ENCODE results near the gene RGS10.

The RGS10 gene

GRCh38 chr10:119489991-119490326 is 52.6 kb downstream of the RGS10 start:
- no peak overlapping the region for H3K9ac ChIP-seq (ENCODE audit: low read depth in 1 of 2, low read length in 2 of 2)
- peak overlapping the region; percentile 4 to 65 for H3K4me3 ChIP-seq (ENCODE audit: low read length in 2 of 2)

GRCh38 chr10:119488675-119489074 is 53.8 kb downstream of the RGS10 start:
- Histone ChIP-seq H3K9ac (ENCODE audit: low read depth in 1 of 2, low read length in 2 of 2) (no peak overlapping the region), H3K4me3 (ENCODE audit: low read length in 2 of 2) (no peak overlapping the region), H3K9me3 (ENCODE audit: control insufficient read depth in 2 of 2, low read length in 2 of 2) (no peaks in the 10 kb centered on the region), H3K27ac (ENCODE audit: low read depth in 2 of 2, low read length in 2 of 2) (no peak overlapping the region), H3K4me1 (ENCODE audit: control insufficient read depth in 2 of 2, insufficient read depth in 2 of 2, low read length in 2 of 2) (peaks cover 0 to 8% of the 10 kb centered on the region in 2 donors), H3K27me3 (ENCODE audit: control insufficient read depth in 2 of 2, insufficient read depth in 2 of 2, low read length in 2 of 2) (no peaks in the 10 kb centered on the region), H3K36me3 (ENCODE audit: control insufficient read depth in 2 of 2, insufficient read depth in 2 of 2, low read length in 2 of 2) (no peaks in the 10 kb centered on the region)

More at GRCh38 chr10:119489991-119490326, 52.6 kb downstream of the RGS10 start:
- peaks cover 4 to 8% of the 10 kb centered on the region in 2 donors for H3K4me1 ChIP-seq (ENCODE audit: control insufficient read depth in 2 of 2, insufficient read depth in 2 of 2, low read length in 2 of 2)
- no peaks in the 10 kb centered on the region for H3K27me3 ChIP-seq (ENCODE audit: control insufficient read depth in 2 of 2, insufficient read depth in 2 of 2, low read length in 2 of 2)
- peak overlapping the region in 1 of 2 donors; percentile 9 for H3K27ac ChIP-seq (ENCODE audit: low read depth in 2 of 2, low read length in 2 of 2)
- no peaks in the 10 kb centered on the region for H3K9me3 ChIP-seq (ENCODE audit: control insufficient read depth in 2 of 2, low read length in 2 of 2)
- H3K36me3 ChIP-seq (ENCODE audit: control insufficient read depth in 2 of 2, insufficient read depth in 2 of 2, low read length in 2 of 2) = no peaks in the 10 kb centered on the region

DNA sequence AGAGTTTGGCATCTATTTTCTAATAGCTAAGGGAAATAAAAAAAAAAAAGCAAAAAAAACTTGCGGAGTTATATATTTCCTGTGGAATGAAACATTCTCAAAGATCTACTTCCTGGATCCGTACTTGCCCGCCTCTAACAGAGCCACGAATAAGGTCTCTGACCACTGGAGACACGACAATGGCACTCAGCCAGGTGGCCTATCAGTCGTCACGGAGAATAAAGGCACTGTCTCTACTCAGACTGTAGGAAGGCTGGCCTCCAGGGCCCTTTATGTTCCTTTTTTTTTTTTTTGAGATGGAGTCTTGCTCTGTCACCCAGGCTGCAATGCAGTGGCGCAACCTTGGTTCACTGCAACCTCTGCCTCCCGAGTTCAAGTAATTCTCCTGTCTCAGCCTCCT is 58.7 kb downstream of the RGS10 start:
- Histone ChIP-seq H3K36me3 (ENCODE audit: control insufficient read depth in 2 of 2, insufficient read depth in 2 of 2, low read length in 2 of 2) (no peaks in the 10 kb centered on the region), H3K4me3 (ENCODE audit: low read length in 2 of 2) (no peak overlapping the region), H3K27me3 (ENCODE audit: control insufficient read depth in 2 of 2, insufficient read depth in 2 of 2, low read length in 2 of 2) (no peaks in the 10 kb centered on the region), H3K9ac (ENCODE audit: low read depth in 1 of 2, low read length in 2 of 2) (no peak overlapping the region), H3K9me3 (ENCODE audit: control insufficient read depth in 2 of 2, low read length in 2 of 2) (no peaks in the 10 kb centered on the region), H3K4me1 (ENCODE audit: control insufficient read depth in 2 of 2, insufficient read depth in 2 of 2, low read length in 2 of 2) (peaks cover 0 to 3% of the 10 kb centered on the region in 2 donors), H3K27ac (ENCODE audit: low read depth in 2 of 2, low read length in 2 of 2) (no peak overlapping the region)

GRCh38 chr10:119483001-119483400 is 59.5 kb downstream of the RGS10 start:
- Histone ChIP-seq H3K4me1 (ENCODE audit: control insufficient read depth in 2 of 2, insufficient read depth in 2 of 2, low read length in 2 of 2) (peaks cover 0 to 9% of the 10 kb centered on the region in 2 donors), H3K4me3 (ENCODE audit: low read length in 2 of 2) (no peak overlapping the region), H3K9me3 (ENCODE audit: control insufficient read depth in 2 of 2, low read length in 2 of 2) (no peaks in the 10 kb centered on the region), H3K36me3 (ENCODE audit: control insufficient read depth in 2 of 2, insufficient read depth in 2 of 2, low read length in 2 of 2) (no peaks in the 10 kb centered on the region), H3K27ac (ENCODE audit: low read depth in 2 of 2, low read length in 2 of 2) (no peak overlapping the region), H3K27me3 (ENCODE audit: control insufficient read depth in 2 of 2, insufficient read depth in 2 of 2, low read length in 2 of 2) (no peaks in the 10 kb centered on the region), H3K9ac (ENCODE audit: low read depth in 1 of 2, low read length in 2 of 2) (no peak overlapping the region)

DNA sequence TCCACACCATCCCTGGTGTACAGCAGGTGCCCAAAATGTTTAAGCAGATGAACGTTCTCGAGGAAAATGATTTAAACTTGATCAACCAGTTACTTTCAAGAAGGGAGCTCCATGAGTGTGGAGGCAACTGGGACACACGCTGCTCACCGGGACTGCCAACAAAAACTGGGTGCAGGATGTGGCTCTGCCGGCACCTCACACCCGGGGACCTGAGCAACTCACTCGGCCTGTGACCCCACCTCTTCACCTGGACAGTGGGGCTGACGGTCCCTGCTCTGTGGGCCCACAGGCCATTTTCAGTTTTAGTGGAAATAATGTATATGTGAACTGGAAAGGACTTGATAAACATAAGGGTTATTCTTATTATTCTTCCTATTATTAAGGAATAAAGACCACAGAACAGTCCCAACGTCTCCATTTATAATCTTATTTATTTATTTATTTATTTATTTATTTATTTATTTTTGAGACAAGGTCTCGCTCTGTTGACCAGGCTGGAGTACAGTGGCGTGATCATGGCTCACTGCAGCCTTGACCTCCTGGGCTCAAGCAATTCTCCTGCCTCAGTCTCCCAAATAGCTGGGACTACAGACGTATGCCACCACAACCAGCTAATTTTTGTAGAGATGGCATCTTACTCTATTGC is 60.6 kb downstream of the RGS10 start:
- no peak overlapping the region for H3K27ac ChIP-seq (ENCODE audit: low read depth in 2 of 2, low read length in 2 of 2)
- H3K27me3 ChIP-seq (ENCODE audit: control insufficient read depth in 2 of 2, insufficient read depth in 2 of 2, low read length in 2 of 2) = no peaks in the 10 kb centered on the region
- no peak overlapping the region for H3K9ac ChIP-seq (ENCODE audit: low read depth in 1 of 2, low read length in 2 of 2)
- no peaks in the 10 kb centered on the region for H3K9me3 ChIP-seq (ENCODE audit: control insufficient read depth in 2 of 2, low read length in 2 of 2)
- no peaks in the 10 kb centered on the region for H3K36me3 ChIP-seq (ENCODE audit: control insufficient read depth in 2 of 2, insufficient read depth in 2 of 2, low read length in 2 of 2)
- H3K4me3 ChIP-seq (ENCODE audit: low read length in 2 of 2) = no peak overlapping the region
- peaks cover 0 to 13% of the 10 kb centered on the region in 2 donors for H3K4me1 ChIP-seq (ENCODE audit: control insufficient read depth in 2 of 2, insufficient read depth in 2 of 2, low read length in 2 of 2)

DNA sequence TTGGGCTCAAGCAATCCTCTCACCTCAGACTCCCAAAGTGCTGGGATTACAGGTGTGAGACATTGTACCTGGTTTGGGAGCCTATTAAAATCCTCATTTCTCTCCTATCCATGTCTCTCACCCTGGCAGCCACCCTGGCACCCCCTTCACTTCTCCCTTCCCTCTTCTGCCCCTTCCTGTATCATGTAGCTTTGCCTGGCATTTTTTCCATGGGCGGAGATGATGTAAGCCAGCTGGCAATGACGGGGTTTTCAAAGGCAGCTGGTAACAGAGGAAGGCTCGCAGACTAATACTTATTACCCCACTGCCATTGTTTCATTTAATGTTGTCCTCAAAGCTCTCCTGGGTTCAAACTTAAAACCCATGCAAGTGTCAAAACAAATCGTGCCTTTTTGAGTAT is 61.9 kb downstream of the RGS10 start:
- Histone ChIP-seq H3K27me3 (ENCODE audit: control insufficient read depth in 2 of 2, insufficient read depth in 2 of 2, low read length in 2 of 2) (no peaks in the 10 kb centered on the region), H3K9me3 (ENCODE audit: control insufficient read depth in 2 of 2, low read length in 2 of 2) (no peaks in the 10 kb centered on the region), H3K9ac (ENCODE audit: low read depth in 1 of 2, low read length in 2 of 2) (no peak overlapping the region), H3K36me3 (ENCODE audit: control insufficient read depth in 2 of 2, insufficient read depth in 2 of 2, low read length in 2 of 2) (no peaks in the 10 kb centered on the region), H3K4me1 (ENCODE audit: control insufficient read depth in 2 of 2, insufficient read depth in 2 of 2, low read length in 2 of 2) (peaks cover 0 to 13% of the 10 kb centered on the region in 2 donors), H3K27ac (ENCODE audit: low read depth in 2 of 2, low read length in 2 of 2) (no peak overlapping the region), H3K4me3 (ENCODE audit: low read length in 2 of 2) (no peak overlapping the region)

GRCh38 chr10:119479532-119479931 is 63.0 kb downstream of the RGS10 start:
- Histone ChIP-seq H3K36me3 (ENCODE audit: control insufficient read depth in 2 of 2, insufficient read depth in 2 of 2, low read length in 2 of 2) (no peaks in the 10 kb centered on the region), H3K4me1 (ENCODE audit: control insufficient read depth in 2 of 2, insufficient read depth in 2 of 2, low read length in 2 of 2) (peaks cover 0 to 10% of the 10 kb centered on the region in 2 donors), H3K9ac (ENCODE audit: low read depth in 1 of 2, low read length in 2 of 2) (no peak overlapping the region), H3K27ac (ENCODE audit: low read depth in 2 of 2, low read length in 2 of 2) (no peak overlapping the region), H3K9me3 (ENCODE audit: control insufficient read depth in 2 of 2, low read length in 2 of 2) (no peaks in the 10 kb centered on the region), H3K27me3 (ENCODE audit: control insufficient read depth in 2 of 2, insufficient read depth in 2 of 2, low read length in 2 of 2) (no peaks in the 10 kb centered on the region), H3K4me3 (ENCODE audit: low read length in 2 of 2) (no peak overlapping the region)

DNA sequence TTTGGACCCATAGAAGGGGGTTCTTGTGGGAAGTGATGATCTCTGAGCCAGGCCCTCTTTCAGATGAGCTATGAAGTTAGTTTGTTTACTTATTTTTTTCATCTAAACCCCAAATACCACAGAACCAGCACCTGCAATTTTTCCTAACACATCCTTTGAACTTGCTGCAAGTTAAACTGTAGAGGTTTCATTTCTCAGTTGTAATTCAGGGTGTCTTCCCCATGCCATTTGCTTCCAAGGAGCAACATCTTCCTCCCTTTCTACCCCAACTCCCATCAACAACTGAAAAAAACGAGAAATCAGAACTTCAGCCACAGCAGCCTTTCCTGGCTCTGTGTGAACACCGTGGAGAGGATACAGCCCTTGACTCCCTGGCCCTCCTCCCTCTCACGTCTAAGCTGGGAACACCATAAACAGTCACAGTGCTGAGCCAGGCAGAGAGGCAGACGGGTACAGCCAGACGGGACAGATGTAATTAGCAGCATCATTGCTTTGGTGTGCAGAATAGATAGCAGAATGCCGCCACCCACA is 63.6 kb downstream of the RGS10 start:
- Histone ChIP-seq H3K4me3 (ENCODE audit: low read length in 2 of 2) (no peak overlapping the region), H3K9me3 (ENCODE audit: control insufficient read depth in 2 of 2, low read length in 2 of 2) (no peaks in the 10 kb centered on the region), H3K36me3 (ENCODE audit: control insufficient read depth in 2 of 2, insufficient read depth in 2 of 2, low read length in 2 of 2) (no peaks in the 10 kb centered on the region), H3K9ac (ENCODE audit: low read depth in 1 of 2, low read length in 2 of 2) (no peak overlapping the region), H3K27me3 (ENCODE audit: control insufficient read depth in 2 of 2, insufficient read depth in 2 of 2, low read length in 2 of 2) (no peaks in the 10 kb centered on the region), H3K27ac (ENCODE audit: low read depth in 2 of 2, low read length in 2 of 2) (no peak overlapping the region), H3K4me1 (ENCODE audit: control insufficient read depth in 2 of 2, insufficient read depth in 2 of 2, low read length in 2 of 2) (peaks cover 0 to 10% of the 10 kb centered on the region in 2 donors)

DNA sequence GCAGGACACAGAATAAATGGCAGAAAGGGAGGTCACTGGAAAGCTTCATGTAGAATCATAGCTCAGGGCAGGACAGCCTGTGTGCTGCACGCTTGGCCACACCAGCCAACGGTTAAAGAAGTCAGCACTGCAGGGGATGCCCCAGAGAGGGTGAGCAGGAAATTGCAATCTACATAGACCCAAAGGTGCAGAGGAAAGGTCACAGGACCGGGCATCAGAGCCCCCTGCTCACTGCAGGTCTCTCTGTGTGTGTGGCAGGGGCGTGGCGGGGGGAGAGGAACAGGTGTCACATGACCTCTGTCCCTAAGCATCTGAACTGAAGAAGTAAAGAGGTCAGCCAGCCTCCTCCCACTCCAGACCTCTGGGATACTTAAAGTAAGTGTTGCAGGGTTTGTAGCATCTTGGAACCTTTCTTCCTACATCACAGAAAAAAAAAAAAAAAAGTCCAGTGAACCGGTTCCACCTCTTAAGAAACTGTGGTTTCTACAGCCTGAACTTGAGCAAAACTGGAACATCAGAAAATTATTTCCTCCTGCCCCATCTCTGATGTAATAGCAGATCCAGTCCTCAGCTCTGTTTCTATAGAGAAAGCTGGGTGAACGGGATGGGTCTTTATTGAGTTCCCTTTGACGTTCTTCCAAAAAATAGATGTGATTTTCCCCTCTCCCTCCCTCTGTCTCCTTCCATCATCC is 64.3 kb downstream of the RGS10 start:
- Histone ChIP-seq H3K27ac (ENCODE audit: low read depth in 2 of 2, low read length in 2 of 2) (no peak overlapping the region), H3K4me1 (ENCODE audit: control insufficient read depth in 2 of 2, insufficient read depth in 2 of 2, low read length in 2 of 2) (peaks cover 0 to 10% of the 10 kb centered on the region in 2 donors), H3K9me3 (ENCODE audit: control insufficient read depth in 2 of 2, low read length in 2 of 2) (no peaks in the 10 kb centered on the region), H3K27me3 (ENCODE audit: control insufficient read depth in 2 of 2, insufficient read depth in 2 of 2, low read length in 2 of 2) (no peaks in the 10 kb centered on the region), H3K9ac (ENCODE audit: low read depth in 1 of 2, low read length in 2 of 2) (no peak overlapping the region), H3K36me3 (ENCODE audit: control insufficient read depth in 2 of 2, insufficient read depth in 2 of 2, low read length in 2 of 2) (no peaks in the 10 kb centered on the region), H3K4me3 (ENCODE audit: low read length in 2 of 2) (no peak overlapping the region)

GRCh38 chr10:119477444-119477843 is 65.1 kb downstream of the RGS10 start:
- no peaks in the 10 kb centered on the region for H3K9me3 ChIP-seq (ENCODE audit: control insufficient read depth in 2 of 2, low read length in 2 of 2)
- H3K27me3 ChIP-seq (ENCODE audit: control insufficient read depth in 2 of 2, insufficient read depth in 2 of 2, low read length in 2 of 2) = no peaks in the 10 kb centered on the region
- no peaks in the 10 kb centered on the region for H3K36me3 ChIP-seq (ENCODE audit: control insufficient read depth in 2 of 2, insufficient read depth in 2 of 2, low read length in 2 of 2)
- no peak overlapping the region for H3K4me3 ChIP-seq (ENCODE audit: low read length in 2 of 2)
- H3K4me1 ChIP-seq (ENCODE audit: control insufficient read depth in 2 of 2, insufficient read depth in 2 of 2, low read length in 2 of 2) = peaks cover 0 to 10% of the 10 kb centered on the region in 2 donors
- H3K9ac ChIP-seq (ENCODE audit: low read depth in 1 of 2, low read length in 2 of 2) = peak overlapping the region in 1 of 2 donors; percentile 8
- no peak overlapping the region for H3K27ac ChIP-seq (ENCODE audit: low read depth in 2 of 2, low read length in 2 of 2)

Data from mucosa of rectum (tissue), 2 donors.